ENCODE data around the gene GBF1. TPM values are rescaled to one million over a fixed set of nuclear protein-coding genes. Genes with fewer than 3 reads are reported as not detected.
A peak's percentile ranks its signal among the peaks of the same experiment; 100 is the strongest.

GBF1 gene
- total and polyA plus RNA-seq, 4 donors, result 6.0 to 27.2 (median 15.2) TPM

GRCh38 chr10:102275343-102275742, 30.0 kb downstream of the GBF1 start:
- no peak overlapping the region for H3K9ac ChIP-seq (ENCODE audit: low read depth in 1 of 2, low read length in 2 of 2)
- TF ChIP-seq FOXA1 (IDR thresholded peaks at IDR 0.05) (no peak), GABPA (IDR thresholded peaks at IDR 0.05 in 1 of 2, conservative IDR thresholded peaks at IDR 0.05 in 1 of 2) (no peak), YY1 (IDR thresholded peaks at IDR 0.05) (no peak), HNF4G (IDR thresholded peaks at IDR 0.05) (no peak), REST (IDR thresholded peaks at IDR 0.05) (no peak), FOXA2 (IDR thresholded peaks at IDR 0.05) (no peak), MAX (IDR thresholded peaks at IDR 0.05) (no peak), EGR1 (IDR thresholded peaks at IDR 0.05; ENCODE audit: low read depth in 2 of 2) (no peak), JUND (IDR thresholded peaks at IDR 0.05) (no peak), HNF4A (conservative IDR thresholded peaks at IDR 0.05) (no peak), CTCF (IDR thresholded peaks at IDR 0.05; ENCODE audit: low read depth, low read length, missing input control) (no peak), TAF1 (conservative IDR thresholded peaks at IDR 0.05) (no peak), ATF3 (IDR thresholded peaks at IDR 0.05) (no peak), SP1 (IDR thresholded peaks at IDR 0.05) (no peak)
- 43% methylated on average over 2 of the region's 2 CpGs for WGBS
- H3K27me3 ChIP-seq (ENCODE audit: control insufficient read depth in 4 of 4, insufficient read depth in 4 of 4, low read length in 3 of 4), result no peaks in the 10 kb centered on the region
- peak overlapping the region in 1 of 2 donors; percentile 7 for H3K27ac ChIP-seq (ENCODE audit: low read depth in 1 of 2, low read length in 2 of 2)
- no peak overlapping the region for H3K4me3 ChIP-seq (ENCODE audit: low read depth in 1 of 3, low read length in 3 of 3)
- no peaks in the 10 kb centered on the region for H3K9me3 ChIP-seq (ENCODE audit: control insufficient read depth in 4 of 4, low read length in 3 of 4)
- no peak for DNase-seq (ENCODE audit: low spot score)
- peaks cover 9 to 19% (median 17%) of the 10 kb centered on the region in 4 donors for H3K4me1 ChIP-seq (ENCODE audit: control insufficient read depth in 4 of 4, insufficient read depth in 4 of 4, low read length in 3 of 4)
- H3K36me3 ChIP-seq (ENCODE audit: control insufficient read depth in 4 of 4, insufficient read depth in 3 of 4, low read depth in 1 of 4, low read length in 3 of 4), result peaks cover 0 to 3% (median under 1%) of the 10 kb centered on the region in 4 donors

- no peak overlapping the region for H3K27ac ChIP-seq (ENCODE audit: low read depth in 1 of 2, low read length in 2 of 2)
- no peak overlapping the region for H3K9ac ChIP-seq (ENCODE audit: low read depth in 1 of 2, low read length in 2 of 2)
- H3K9me3 ChIP-seq (ENCODE audit: control insufficient read depth in 4 of 4, low read length in 3 of 4), result no peaks in the 10 kb centered on the region
- peaks cover 0 to under 1% (median 0%) of the 10 kb centered on the region in 4 donors for H3K36me3 ChIP-seq (ENCODE audit: control insufficient read depth in 4 of 4, insufficient read depth in 3 of 4, low read depth in 1 of 4, low read length in 3 of 4)
- DNase-seq (ENCODE audit: low spot score), result no peak
- no peaks in the 10 kb centered on the region for H3K27me3 ChIP-seq (ENCODE audit: control insufficient read depth in 4 of 4, insufficient read depth in 4 of 4, low read length in 3 of 4)
- no peak overlapping the region for H3K4me3 ChIP-seq (ENCODE audit: low read depth in 1 of 3, low read length in 3 of 3)
- peaks cover 13 to 27% (median 23%) of the 10 kb centered on the region in 4 donors for H3K4me1 ChIP-seq (ENCODE audit: control insufficient read depth in 4 of 4, insufficient read depth in 4 of 4, low read length in 3 of 4)
- TF ChIP-seq REST (IDR thresholded peaks at IDR 0.05) (no peak), HNF4A (conservative IDR thresholded peaks at IDR 0.05) (no peak), EGR1 (IDR thresholded peaks at IDR 0.05; ENCODE audit: low read depth in 2 of 2) (no peak), HNF4G (IDR thresholded peaks at IDR 0.05) (no peak), MAX (IDR thresholded peaks at IDR 0.05) (no peak), ZBTB33 (IDR thresholded peaks at IDR 0.05) (no peak), GABPA (IDR thresholded peaks at IDR 0.05 in 1 of 2, conservative IDR thresholded peaks at IDR 0.05 in 1 of 2) (no peak), YY1 (IDR thresholded peaks at IDR 0.05) (no peak), SP1 (IDR thresholded peaks at IDR 0.05) (no peak), FOXA2 (IDR thresholded peaks at IDR 0.05) (no peak), ATF3 (IDR thresholded peaks at IDR 0.05) (no peak), JUND (IDR thresholded peaks at IDR 0.05) (no peak), NR2F2 (IDR thresholded peaks at IDR 0.05) (no peak), RAD21 (IDR thresholded peaks at IDR 0.05) (no peak), RXRA (IDR thresholded peaks at IDR 0.05) (no peak), TAF1 (conservative IDR thresholded peaks at IDR 0.05) (no peak), FOXA1 (IDR thresholded peaks at IDR 0.05) (no peak)
These were observed 33.8 kb downstream of the GBF1 start for GRCh38 chr10:102279104-102279503.
